A673 (cell line): Measurements from ENCODE around the gene PKD2. TPM values are rescaled to one million over a fixed set of nuclear protein-coding genes. Genes with fewer than 3 reads are reported as not detected.

Experiments
- BruUV-seq: library from RNA; stranded (reverse); fragments of 400-500 nt; replicated peaks from 2 replicates; lab custom pipeline; 2021; lab: Mats Ljungman, UMichigan
- CTCF ChIA-PET: fragments of 300-600 bp; sonication (Branson Sonifier 250); formaldehyde crosslinking; loops from one replicate; lab custom pipeline; 2022; ENCODE audit warnings: antibody characterized with exemption; lab: Charles Lee
- POLR2A ChIA-PET: fragments of 300-600 bp; sonication (Branson Sonifier 250); formaldehyde crosslinking; loops from one replicate; lab custom pipeline; 2022; ENCODE audit warnings: antibody characterized with exemption; ENCODE audit not compliant: low non-redundant PET; lab: Charles Lee
- DNase-seq: peaks from one replicate; pipeline ENCODE4 v3.0.0-alpha.2; 2015; ENCODE audit warnings: low spot score
- H3K27ac ChIP-seq: fragments of 200-600 bp; sonication (generic); 2 replicates; pipeline ENCODE4 v1.5.1; 2016; ENCODE audit warnings: mixed run types, low read depth, mild to moderate bottlenecking, mixed read lengths, antibody characterized with exemption, low read length; ENCODE audit not compliant: poor library complexity, severe bottlenecking
- H3K27me3 ChIP-seq: fragments of 200-600 bp; sonication (generic); replicated peaks from 2 replicates; pipeline ENCODE4 v1.6.1; 2017; ENCODE audit warnings: mixed run types, low read depth, mild to moderate bottlenecking, mixed read lengths, antibody characterized with exemption, low read length; ENCODE audit not compliant: insufficient read depth, poor library complexity
- H3K36me3 ChIP-seq: fragments of 200-600 bp; sonication (generic); 2 replicates; pipeline ENCODE4 v1.6.1; 2016; ENCODE audit warnings: mixed run types, mild to moderate bottlenecking, mixed read lengths, antibody characterized with exemption, low read length; ENCODE audit not compliant: insufficient read depth, poor library complexity, severe bottlenecking
- H3K4me1 ChIP-seq: fragments of 200-600 bp; sonication (generic); 2 replicates; pipeline ENCODE4 v1.6.1; 2017; ENCODE audit warnings: mixed run types, mild to moderate bottlenecking, mixed read lengths, antibody characterized with exemption, low read length; ENCODE audit not compliant: insufficient read depth, poor library complexity, severe bottlenecking
- H3K4me3 ChIP-seq: fragments of 200-600 bp; sonication (generic); 2 replicates; pipeline ENCODE4 v1.5.1; 2016; ENCODE audit warnings: low read depth, mixed run types, mild to moderate bottlenecking, mixed read lengths, low read length; ENCODE audit not compliant: poor library complexity, severe bottlenecking
- H3K9me3 ChIP-seq: fragments of 200-600 bp; sonication (generic); 2 replicates; pipeline ENCODE4 v1.6.1; 2016; ENCODE audit warnings: mixed run types, low read depth, mild to moderate bottlenecking, mixed read lengths, antibody characterized with exemption, low read length; ENCODE audit not compliant: poor library complexity, severe bottlenecking
- EZH2 ChIP-seq: fragments of 200-600 bp; sonication (generic); IDR thresholded peaks from 2 replicates; pipeline ENCODE4 v1.6.1; 2017; ENCODE audit warnings: borderline replicate concordance, low read depth, mild to moderate bottlenecking, mixed read lengths, antibody characterized with exemption, low read length; ENCODE audit not compliant: poor library complexity, severe bottlenecking
- intact Hi-C: fragments of 100-400 bp; cut with micrococcal nuclease; formaldehyde crosslinking; loops from one replicate; pipeline ENCODE4 v1.10.0; 2022; ENCODE audit not compliant: unreplicated experiment
- total RNA-seq: library from RNA; stranded (reverse); gene quantifications from 2 replicates; pipeline ENCODE4 v1.2.3, GENCODE V29; 2021
- TF ChIP-seq, protein P1 (sequence below): fragments of 300-800, 200-600 bp; sonication (generic); conservative IDR thresholded peaks from 2 replicates; pipeline ENCODE4 v1.5.1; 2017; ENCODE audit warnings: low read depth, mild to moderate bottlenecking, antibody characterized with exemption, low read length, moderate library complexity, mixed read lengths

The PKD2 gene
- total RNA-seq, 1 experiment from 2014 or later, result 10.0 TPM

GRCh38 chr4:88080626-88081025 lies 73.2 kb downstream of the PKD2 start:
- Histone ChIP-seq H3K4me3 (no peak overlapping the region), H3K27me3 (no peaks in the 10 kb centered on the region), H3K4me1 (no peaks in the 10 kb centered on the region), H3K36me3 (no peaks in the 10 kb centered on the region), H3K9me3 (no peaks in the 10 kb centered on the region), H3K27ac (no peak overlapping the region)
- ChIA-PET POLR2A (no interaction called here), CTCF (no interaction called here)
- no TSS peak for BruUV-seq
- DNase-seq, result no peak
- intact Hi-C loops, result no loop called here
- TF ChIP-seq, protein P1, sequence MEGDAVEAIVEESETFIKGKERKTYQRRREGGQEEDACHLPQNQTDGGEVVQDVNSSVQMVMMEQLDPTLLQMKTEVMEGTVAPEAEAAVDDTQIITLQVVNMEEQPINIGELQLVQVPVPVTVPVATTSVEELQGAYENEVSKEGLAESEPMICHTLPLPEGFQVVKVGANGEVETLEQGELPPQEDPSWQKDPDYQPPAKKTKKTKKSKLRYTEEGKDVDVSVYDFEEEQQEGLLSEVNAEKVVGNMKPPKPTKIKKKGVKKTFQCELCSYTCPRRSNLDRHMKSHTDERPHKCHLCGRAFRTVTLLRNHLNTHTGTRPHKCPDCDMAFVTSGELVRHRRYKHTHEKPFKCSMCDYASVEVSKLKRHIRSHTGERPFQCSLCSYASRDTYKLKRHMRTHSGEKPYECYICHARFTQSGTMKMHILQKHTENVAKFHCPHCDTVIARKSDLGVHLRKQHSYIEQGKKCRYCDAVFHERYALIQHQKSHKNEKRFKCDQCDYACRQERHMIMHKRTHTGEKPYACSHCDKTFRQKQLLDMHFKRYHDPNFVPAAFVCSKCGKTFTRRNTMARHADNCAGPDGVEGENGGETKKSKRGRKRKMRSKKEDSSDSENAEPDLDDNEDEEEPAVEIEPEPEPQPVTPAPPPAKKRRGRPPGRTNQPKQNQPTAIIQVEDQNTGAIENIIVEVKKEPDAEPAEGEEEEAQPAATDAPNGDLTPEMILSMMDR, result no peak
- no peak for TF ChIP-seq EZH2

DNA sequence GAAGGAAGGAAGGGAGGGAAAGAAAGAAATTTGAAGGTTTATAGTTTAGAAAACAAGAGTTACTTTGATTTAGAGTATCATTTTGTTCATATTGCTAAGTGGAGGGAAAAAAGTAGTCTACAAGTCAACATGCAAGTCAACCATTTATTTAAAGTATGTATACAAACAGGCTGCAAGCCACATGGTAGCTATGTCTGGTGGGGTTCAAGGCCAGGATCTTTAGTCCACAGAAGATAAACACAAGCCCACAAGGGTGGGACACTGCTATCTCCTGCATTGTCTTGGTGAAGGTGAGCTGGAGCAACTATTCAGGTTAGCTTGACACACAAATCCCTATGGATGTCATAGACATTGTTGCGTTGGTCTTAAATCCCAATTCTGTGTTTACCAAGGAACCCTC lies 79.6 kb downstream of the PKD2 start:
- ChIA-PET CTCF (no interaction called here), POLR2A (no interaction called here)
- intact Hi-C loops, result no loop called here
- H3K4me3 ChIP-seq, result no peak overlapping the region
- H3K9me3 ChIP-seq, result no peaks in the 10 kb centered on the region
- no peak overlapping the region for H3K27ac ChIP-seq
- no peaks in the 10 kb centered on the region for H3K4me1 ChIP-seq
- BruUV-seq, result no TSS peak
- no peak for DNase-seq
- TF ChIP-seq, protein P1, result no peak
- no peak for TF ChIP-seq EZH2
- H3K27me3 ChIP-seq, result no peaks in the 10 kb centered on the region
- H3K36me3 ChIP-seq, result no peaks in the 10 kb centered on the region

GRCh38 chr4:88090898-88091297 lies 83.5 kb downstream of the PKD2 start:
- Histone ChIP-seq H3K4me1 (no peaks in the 10 kb centered on the region), H3K9me3 (no peaks in the 10 kb centered on the region), H3K27me3 (no peaks in the 10 kb centered on the region), H3K4me3 (no peak overlapping the region), H3K36me3 (no peaks in the 10 kb centered on the region), H3K27ac (no peak overlapping the region)
- ChIA-PET POLR2A (no interaction called here), CTCF (no interaction called here)
- intact Hi-C loops, result no loop called here
- TF ChIP-seq, protein P1, result no peak
- TF ChIP-seq EZH2, result no peak
- no peak for DNase-seq
- BruUV-seq, result no TSS peak
